K562 (cell line): ENCODE results near the gene MYL6B. TPM values are rescaled to one million over a fixed set of nuclear protein-coding genes. Genes with fewer than 3 reads are reported as not detected.

ENCODE experiments used
- CC2D1A ChIP-seq: fragments of 450-650 bp; IDR thresholded peaks from 2 replicates; pipeline ENCODE4 v1.6.1; 2017; ENCODE audit warnings: mild to moderate bottlenecking
- CHD2 ChIP-seq: IDR thresholded peaks from 2 replicates; pipeline ENCODE4 v1.6.1; 2011; ENCODE audit warnings: low read depth, low read length
- CREBBP ChIP-seq: IDR thresholded peaks from one replicate; pipeline ENCODE4 v1.6.1; 2012; ENCODE audit warnings: low read depth, mild to moderate bottlenecking, control low read depth, inconsistent platforms, low read length
- ELF2 ChIP-seq: fragments of 250-450 bp; sonication (Bioruptor Pico); IDR thresholded peaks from 2 replicates; pipeline ENCODE4 v1.5.0; 2021; ENCODE audit warnings: mild to moderate bottlenecking
- EZH2 ChIP-seq: IDR thresholded peaks from 2 replicates; pipeline ENCODE4 v1.6.1; 2012; ENCODE audit warnings: low read depth, mild to moderate bottlenecking, inconsistent platforms, low read length, borderline replicate concordance
- FOS ChIP-seq: IDR thresholded peaks from 3 replicates; pipeline ENCODE4 v1.6.1; 2011; ENCODE audit not compliant: insufficient read length; ENCODE audit errors: extremely low read depth
- GATAD2B ChIP-seq: fragments of 450-650 bp; IDR thresholded peaks from 2 replicates; pipeline ENCODE4 v1.6.1; 2017; ENCODE audit warnings: mild to moderate bottlenecking, borderline replicate concordance
- HDGF ChIP-seq: fragments of 450-650 bp; IDR thresholded peaks from 2 replicates; pipeline ENCODE4 v1.6.1; 2016
- IFI16 ChIP-seq: fragments of 250-450 bp; sonication (Bioruptor Pico); IDR thresholded peaks from 2 replicates; pipeline ENCODE4 v2.1.2; 2022; ENCODE audit warnings: mild to moderate bottlenecking, inconsistent platforms
- MAFF ChIP-seq: IDR thresholded peaks from 2 replicates; pipeline ENCODE4 v1.6.1; 2012; ENCODE audit warnings: low read length, improper control_type of control experiment
- MGA ChIP-seq: fragments of 450-650 bp; IDR thresholded peaks from 2 replicates; pipeline ENCODE4 v1.6.1; 2016; ENCODE audit warnings: mild to moderate bottlenecking, moderate library complexity
- PHTF2 ChIP-seq: fragments of 250-450 bp; sonication (Bioruptor Pico); IDR thresholded peaks from 2 replicates; pipeline ENCODE4 v1.5.0; 2021; ENCODE audit warnings: mild to moderate bottlenecking
- POLR3A ChIP-seq: IDR thresholded peaks from 2 replicates; pipeline ENCODE4 v1.6.1; 2011; ENCODE audit warnings: borderline replicate concordance, mild to moderate bottlenecking, moderate library complexity; ENCODE audit not compliant: insufficient read length, insufficient read depth; ENCODE audit errors: extremely low read depth
- STAG1 ChIP-seq: sonication (generic); formaldehyde crosslinking; IDR thresholded peaks from 2 replicates; pipeline ENCODE4 v1.5.0; 2020; ENCODE audit warnings: missing genetic modification reagents, borderline replicate concordance
- TAF9B ChIP-seq: fragments of 450-650 bp; IDR thresholded peaks from 2 replicates; pipeline ENCODE4 v1.6.1; 2018; ENCODE audit warnings: mild to moderate bottlenecking; ENCODE audit not compliant: partially characterized antibody
- ZNF224 ChIP-seq: sonication (generic); formaldehyde crosslinking; IDR thresholded peaks from 2 replicates; pipeline ENCODE4 v1.8.0; 2022; ENCODE audit warnings: mild to moderate bottlenecking, missing genetic modification reagents
- ZNF583 ChIP-seq: fragments of 250-450 bp; sonication (Bioruptor Pico); IDR thresholded peaks from 2 replicates; pipeline ENCODE4 v1.4.0; 2020
- polyA plus RNA-seq, 8 experiments: library from polyadenylated mRNA; depleted of rRNA in 4 of 8; stranded (reverse) in 5 of 8; unstranded in 3 of 8; fragments of >200 nt; fragmentation: Nextera tagmentation in 2 of 8; fragmentation: Illumina TruSeq in 1 of 8; extraction: Ambion mirVana in 2 of 8; extraction: Trizol in 1 of 8; gene quantifications; 2 replicates each; pipeline versions ENCODE4 v1.2.1 to v1.2.3, GENCODE V29; 2011 to 2014; ENCODE audit warnings: inconsistent platforms in 1 of 8, missing spikeins in 1 of 8
- total RNA-seq, 7 experiments: library from RNA; depleted of rRNA in 6 of 7; stranded (reverse); fragments of >200 nt in 6 of 7; fragmentation: Illumina TruSeq in 2 of 7; extraction: Trizol in 2 of 7; gene quantifications; 2 replicates each; pipeline versions ENCODE4 v1.2.1 to v1.2.3, GENCODE V29; 2011 to 2021; ENCODE audit warnings: low replicate concordance in 1 of 7

Gene MYL6B
- total and polyA plus RNA-seq, 9 of the 15 experiments (the other 6 are each of a cell fraction or from before 2014, with no cell fraction given): 42.8 to 77.3 (median 68.6) TPM

DNA sequence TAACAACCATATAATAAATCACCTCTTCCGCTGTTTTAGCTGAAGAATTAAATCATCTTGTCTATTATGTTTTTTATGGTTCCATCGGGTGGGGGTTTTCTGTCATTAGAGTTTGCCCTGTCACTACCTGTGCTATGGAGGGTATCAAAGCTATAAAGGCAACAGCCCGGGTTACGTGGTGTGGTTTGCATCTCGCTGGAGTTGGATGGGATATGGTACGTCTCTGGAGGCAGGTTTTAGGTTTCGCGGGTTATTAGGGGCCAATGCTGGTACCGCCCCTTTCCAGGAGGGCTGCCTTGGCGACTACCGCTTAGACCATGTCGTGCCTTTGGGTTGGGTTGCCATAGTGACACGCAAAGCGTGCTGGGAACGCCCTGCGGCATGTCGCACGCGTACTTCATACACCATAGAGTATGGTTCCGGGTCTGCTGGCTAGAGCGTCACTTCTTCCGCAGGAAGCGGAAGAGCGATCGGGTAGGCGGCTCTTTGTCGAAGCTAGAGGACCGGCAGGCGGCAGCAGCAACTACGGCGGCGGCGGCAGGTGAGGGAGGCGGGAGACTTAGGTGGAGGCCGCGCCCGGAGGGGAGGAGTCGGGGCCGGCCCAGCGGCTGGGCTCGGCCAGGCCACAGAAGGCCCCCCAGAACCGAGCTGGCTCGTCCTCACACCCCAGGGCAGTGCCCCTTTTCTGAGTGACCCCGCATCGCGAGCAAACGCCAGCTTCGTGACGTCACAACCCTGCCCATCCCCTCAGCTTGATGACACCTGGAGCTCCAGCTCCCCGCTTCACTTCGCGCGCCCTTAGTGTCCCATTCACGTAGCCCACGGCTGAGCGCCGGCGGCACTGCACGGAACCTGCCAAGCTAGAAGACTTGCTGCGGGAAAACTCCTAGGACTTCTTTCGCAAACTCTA is 34.4 kb upstream of the MYL6B start, which contains the start of gene ZC3H10 (continued):
- no peak; the same call in 1 of the 2 replicates for TF ChIP-seq MGA
- TF ChIP-seq IFI16 (CRISPR knock-in tag): no peak
- peak; percentile 95 for TF ChIP-seq HDGF
- TF ChIP-seq CREBBP: no peak
- peak; percentile 75; the same call in 1 of the 2 replicates for TF ChIP-seq PHTF2
- no peak; the same call in 1 of the 2 replicates for TF ChIP-seq GATAD2B
- TF ChIP-seq ELF2 (CRISPR knock-in tag): peak; percentile 97
- TF ChIP-seq CHD2: peak; percentile 82
- TF ChIP-seq EZH2: no peak
- TF ChIP-seq ZNF583: no peak; the same call in 1 of the 2 replicates
- TF ChIP-seq STAG1 (CRISPR knock-in tag): peak; percentile 47
- no peak for TF ChIP-seq CC2D1A
- peak; percentile 30 for TF ChIP-seq TAF9B
- TF ChIP-seq ZNF224 (CRISPR knock-in tag): no peak
- TF ChIP-seq POLR3A: no peak
- no peak for TF ChIP-seq FOS
- peak; percentile 17; the same call in 1 of the 2 replicates for TF ChIP-seq MAFF
